ENCODE data around the gene CCNYL1.
A peak's percentile ranks its signal among the peaks of the same experiment; 100 is the strongest.

CCNYL1 gene

GRCh38 chr2:207791579-207792243, 80.3 kb downstream of the CCNYL1 start:
- TF ChIP-seq CTCF (conservative IDR thresholded peaks at IDR 0.05; ENCODE audit: low read depth), result no peak
- POLR2A ChIA-PET (ENCODE audit: low non-redundant PET), result interaction anchor here (1.4 kb wide), 1 partner anchor 9 kb away, joined by 4 read pairs; no protein-coding TSS in a partner anchor
- peak overlapping the region; percentile 63 for H3K27ac ChIP-seq
- DNase-seq (ENCODE audit: low spot score), result peak; percentile 42
- CTCF ChIA-PET, result interaction anchor here (0.5 to 1.3 kb wide), 6 partner anchors 10 to 241 kb away, joined by 3 to 5 read pairs (median 3); no protein-coding TSS in a partner anchor

- ChIA-PET POLR2A (ENCODE audit: low non-redundant PET) (interaction anchor here (1.4 kb wide), 1 partner anchor 10 kb away, joined by 4 read pairs; no protein-coding TSS in a partner anchor), CTCF (interaction anchor here (0.5 to 1.3 kb wide), 5 partner anchors 10 to 241 kb away, joined by 3 to 4 read pairs (median 3); no protein-coding TSS in a partner anchor)
- no peak for TF ChIP-seq CTCF (conservative IDR thresholded peaks at IDR 0.05; ENCODE audit: low read depth)
- peak; percentile 92 for DNase-seq (ENCODE audit: low spot score)
- H3K27ac ChIP-seq, result peak overlapping the region; percentile 63
Measured at GRCh38 chr2:207792244-207792785, 80.9 kb downstream of the CCNYL1 start.

GRCh38 chr2:207796585-207797350, 85.3 kb downstream of the CCNYL1 start:
- TF ChIP-seq CTCF (conservative IDR thresholded peaks at IDR 0.05; ENCODE audit: low read depth), result no peak
- peak overlapping the region; percentile 3; the same call in 1 of the 2 replicates for H3K27ac ChIP-seq
- no peak for DNase-seq (ENCODE audit: low spot score)
- CTCF ChIA-PET, result interaction anchor here (0.6 kb wide), 2 partner anchors 63 to 155 kb away, joined by 3 read pairs; no protein-coding TSS in a partner anchor
- POLR2A ChIA-PET (ENCODE audit: low non-redundant PET), result no interaction called here

GRCh38 chr2:207801259-207801658, 89.8 kb downstream of the CCNYL1 start:
- TF ChIP-seq CTCF (conservative IDR thresholded peaks at IDR 0.05; ENCODE audit: low read depth), result no peak
- ChIA-PET POLR2A (ENCODE audit: low non-redundant PET) (interaction anchor here (0.5 kb wide), 1 partner anchor 86 kb away, joined by 4 read pairs; no protein-coding TSS in a partner anchor), CTCF (no interaction called here)
- no peak for DNase-seq (ENCODE audit: low spot score)
- no peak overlapping the region for H3K27ac ChIP-seq

GRCh38 chr2:207802650-207803049, 91.2 kb downstream of the CCNYL1 start:
- no peak for TF ChIP-seq CTCF (conservative IDR thresholded peaks at IDR 0.05; ENCODE audit: low read depth)
- H3K27ac ChIP-seq, result no peak overlapping the region
- ChIA-PET POLR2A (ENCODE audit: low non-redundant PET) (interaction anchor here (0.7 kb wide), 1 partner anchor 33 kb away, joined by 7 read pairs; no protein-coding TSS in a partner anchor), CTCF (interaction anchor here (0.6 kb wide), 2 partner anchors 11 to 34 kb away, joined by 3 to 4 read pairs; no protein-coding TSS in a partner anchor)
- no peak for DNase-seq (ENCODE audit: low spot score)

All from RWPE1 (cell line).